ENCODE data around the gene TTC23. TPM values are rescaled to one million over a fixed set of nuclear protein-coding genes. Genes with fewer than 3 reads are reported as not detected.

The TTC23 gene
- total RNA-seq, 2 experiments from 2014 or later, result 0.19 to 0.81 TPM

DNA sequence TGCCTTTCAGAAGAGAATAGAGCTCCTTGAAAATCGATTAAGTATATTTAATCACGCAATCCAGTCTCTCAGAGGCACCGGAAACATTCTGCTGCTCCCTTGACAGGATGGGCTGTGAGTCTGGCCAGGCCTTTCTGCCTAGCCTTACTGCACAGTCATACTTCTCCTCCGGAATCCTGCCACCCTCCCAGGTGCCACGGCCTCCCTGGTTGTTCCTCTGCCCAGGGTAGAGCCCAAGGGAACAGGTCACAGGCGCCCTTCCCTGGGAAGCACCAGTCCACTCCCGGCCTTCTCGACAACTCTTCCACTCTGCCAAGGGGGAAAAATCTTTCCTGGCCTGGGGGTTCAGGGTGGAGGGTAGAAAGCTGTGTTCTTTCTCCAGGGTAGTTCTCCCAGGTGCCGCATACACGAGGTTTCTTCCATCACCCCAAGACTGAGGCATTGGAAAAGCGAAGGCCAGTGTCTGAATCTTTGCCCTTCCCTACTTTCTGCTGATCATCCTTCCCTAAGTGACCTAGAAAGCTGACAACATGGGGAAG lies 161.9 kb downstream of the TTC23 start:
- no peak for ATAC-seq (ENCODE audit: poor library complexity)

DNA sequence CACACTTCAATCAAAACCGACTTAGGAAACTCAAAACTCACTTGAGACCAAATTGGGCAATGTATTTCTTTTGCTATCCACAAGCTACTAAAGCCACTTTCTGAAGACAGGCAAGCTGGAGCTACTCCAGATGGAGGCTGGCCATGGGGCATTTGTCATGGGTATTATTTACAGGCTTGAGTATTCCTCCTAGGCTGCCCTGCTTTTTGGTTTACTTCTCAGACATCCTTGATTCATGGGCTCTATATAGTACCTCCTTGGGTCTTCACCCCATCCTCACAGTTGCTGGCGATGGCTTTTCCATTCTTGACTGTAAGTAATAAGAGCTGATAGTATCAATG lies 163.1 kb downstream of the TTC23 start:
- intact Hi-C loops (cut with DNase I, micrococcal nuclease), result no loop called here
- Histone ChIP-seq H3K9me3 (ENCODE audit: control insufficient read depth in 1 of 2, insufficient read depth in 1 of 2, low read length in 2 of 2) (peaks cover 0 to 5% of the 10 kb centered on the region in 2 experiments), H3K27me3 (ENCODE audit: control insufficient read depth in 1 of 2, insufficient read depth in 2 of 2, low read length in 2 of 2) (no peaks in the 10 kb centered on the region), H3K27ac (ENCODE audit: low read depth in 1 of 2, low read length in 2 of 2) (no peak overlapping the region), H3K4me1 (ENCODE audit: insufficient read depth, low read length) (no peaks in the 10 kb centered on the region), H3K4me3 (ENCODE audit: low read length) (no peak overlapping the region), H3K36me3 (ENCODE audit: insufficient read depth, low read length) (no peaks in the 10 kb centered on the region)
- no peak for DNase-seq
- no peak for ATAC-seq (ENCODE audit: poor library complexity)
- CTCF ChIA-PET, result no interaction called here
- POLR2A ChIA-PET, result no interaction called here
- Mint-ChIP-seq H3K4me3 (no peak overlapping the region), H3K36me3 (ENCODE audit: low read depth) (no peaks in the 10 kb centered on the region), H3K27me3 (no peaks in the 10 kb centered on the region), H3K4me1 (ENCODE audit: low read depth) (no peaks in the 10 kb centered on the region), H3K27ac (no peak overlapping the region), H3K9me3 (no peaks in the 10 kb centered on the region)
- TF ChIP-seq, protein P1, sequence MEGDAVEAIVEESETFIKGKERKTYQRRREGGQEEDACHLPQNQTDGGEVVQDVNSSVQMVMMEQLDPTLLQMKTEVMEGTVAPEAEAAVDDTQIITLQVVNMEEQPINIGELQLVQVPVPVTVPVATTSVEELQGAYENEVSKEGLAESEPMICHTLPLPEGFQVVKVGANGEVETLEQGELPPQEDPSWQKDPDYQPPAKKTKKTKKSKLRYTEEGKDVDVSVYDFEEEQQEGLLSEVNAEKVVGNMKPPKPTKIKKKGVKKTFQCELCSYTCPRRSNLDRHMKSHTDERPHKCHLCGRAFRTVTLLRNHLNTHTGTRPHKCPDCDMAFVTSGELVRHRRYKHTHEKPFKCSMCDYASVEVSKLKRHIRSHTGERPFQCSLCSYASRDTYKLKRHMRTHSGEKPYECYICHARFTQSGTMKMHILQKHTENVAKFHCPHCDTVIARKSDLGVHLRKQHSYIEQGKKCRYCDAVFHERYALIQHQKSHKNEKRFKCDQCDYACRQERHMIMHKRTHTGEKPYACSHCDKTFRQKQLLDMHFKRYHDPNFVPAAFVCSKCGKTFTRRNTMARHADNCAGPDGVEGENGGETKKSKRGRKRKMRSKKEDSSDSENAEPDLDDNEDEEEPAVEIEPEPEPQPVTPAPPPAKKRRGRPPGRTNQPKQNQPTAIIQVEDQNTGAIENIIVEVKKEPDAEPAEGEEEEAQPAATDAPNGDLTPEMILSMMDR (IDR thresholded peaks at IDR 0.05), result no peak

More for the DNA sequence above, 161.9 kb downstream of the TTC23 start:
- no peak overlapping the region for H3K4me3 Mint-ChIP-seq
- TF ChIP-seq, protein P1 (IDR thresholded peaks at IDR 0.05), result no peak
- H3K27me3 ChIP-seq (ENCODE audit: control insufficient read depth in 1 of 2, insufficient read depth in 2 of 2, low read length in 2 of 2), result no peaks in the 10 kb centered on the region
- no peaks in the 10 kb centered on the region for H3K4me1 ChIP-seq (ENCODE audit: insufficient read depth, low read length)
- ChIA-PET CTCF (no interaction called here), POLR2A (no interaction called here)
- no peak overlapping the region for H3K4me3 ChIP-seq (ENCODE audit: low read length)
- H3K9me3 Mint-ChIP-seq, result no peaks in the 10 kb centered on the region
- no peaks in the 10 kb centered on the region for H3K4me1 Mint-ChIP-seq (ENCODE audit: low read depth)
- H3K36me3 ChIP-seq (ENCODE audit: insufficient read depth, low read length), result no peaks in the 10 kb centered on the region
- no peak overlapping the region for H3K27ac ChIP-seq (ENCODE audit: low read depth in 1 of 2, low read length in 2 of 2)
- H3K36me3 Mint-ChIP-seq (ENCODE audit: low read depth), result no peaks in the 10 kb centered on the region
- no peak for DNase-seq
- H3K27me3 Mint-ChIP-seq, result no peaks in the 10 kb centered on the region
- intact Hi-C loops (cut with DNase I, micrococcal nuclease), result no loop called here
- H3K9me3 ChIP-seq (ENCODE audit: control insufficient read depth in 1 of 2, insufficient read depth in 1 of 2, low read length in 2 of 2), result peaks cover 0 to 5% of the 10 kb centered on the region in 2 experiments
- H3K27ac Mint-ChIP-seq, result no peak overlapping the region

Other genes starting within 250 kb of the TTC23 start
- gene PGPEP1L, start 241.8 kb downstream of the TTC23 start, total RNA-seq, result not detected
- gene SYNM, start 144.5 kb downstream of the TTC23 start, total RNA-seq, result under 1 TPM; 0.11 TPM
- gene LRRC28, start 1.9 kb upstream of the TTC23 start, total RNA-seq, result 10 to 100 TPM; 12.5 to 14.4 TPM